Neural progenitor cell (in vitro differentiated cells): ENCODE results near the gene FAM32A. TPM values are rescaled to one million over a fixed set of nuclear protein-coding genes. Genes with fewer than 3 reads are reported as not detected.

ENCODE experiments used
- DNase-seq: peaks from one replicate; pipeline ENCODE4 v3.0.0-alpha.2; 2016; ENCODE audit warnings: low spot score
- H2AFZ ChIP-seq: fragments of 200-600 bp; sonication (generic); replicated peaks from 2 replicates; pipeline ENCODE4 v1.6.1; 2016; ENCODE audit warnings: antibody characterized with exemption
- H3F3A ChIP-seq: fragments of 200-600 bp; sonication (generic); 2 replicates; pipeline ENCODE4 v1.6.1; 2016; ENCODE audit warnings: antibody characterized with exemption, low read depth
- H3K27ac ChIP-seq: fragments of 200-600 bp; sonication (generic); 2 replicates; pipeline ENCODE4 v1.5.1; 2016; ENCODE audit warnings: mild to moderate bottlenecking
- H3K27me3 ChIP-seq: fragments of 200-600 bp; sonication (generic); 2 replicates; pipeline ENCODE4 v1.6.1; 2016; ENCODE audit warnings: mild to moderate bottlenecking, moderate library complexity
- H3K36me3 ChIP-seq: fragments of 200-600 bp; sonication (generic); 2 replicates; pipeline ENCODE4 v1.5.1; 2016
- H3K4me1 ChIP-seq: fragments of 200-600 bp; sonication (generic); 2 replicates; pipeline ENCODE4 v1.6.1; 2016; ENCODE audit warnings: mixed run types
- H3K4me2 ChIP-seq: fragments of 200-600 bp; sonication (generic); 2 replicates; pipeline ENCODE4 v1.6.1; 2016
- H3K4me3 ChIP-seq: fragments of 200-600 bp; sonication (generic); 2 replicates; pipeline ENCODE4 v1.5.1; 2016
- H3K79me2 ChIP-seq: fragments of 200-600 bp; sonication (generic); 2 replicates; pipeline ENCODE4 v1.6.1; 2016; ENCODE audit warnings: low read depth
- H3K9ac ChIP-seq: fragments of 200-600 bp; sonication (generic); 2 replicates; pipeline ENCODE4 v1.6.1; 2016
- H3K9me3 ChIP-seq: fragments of 200-600 bp; sonication (generic); 2 replicates; pipeline ENCODE4 v1.5.1; 2016; ENCODE audit warnings: low read depth
- H4K20me1 ChIP-seq: fragments of 200-600 bp; sonication (generic); 2 replicates; pipeline ENCODE4 v1.6.1; 2016; ENCODE audit warnings: low read depth
- H3K27ac Mint-ChIP-seq: 3 replicates; pipeline ENCODE4 v1.8.0; 2021; ENCODE audit warnings: mixed read lengths
- H3K27me3 Mint-ChIP-seq: 2 replicates; pipeline ENCODE4 v1.8.0; 2022; ENCODE audit warnings: low read depth, mild to moderate bottlenecking, inconsistent platforms, moderate library complexity, mixed read lengths; ENCODE audit not compliant: insufficient read depth
- H3K36me3 Mint-ChIP-seq: 3 replicates; pipeline ENCODE4 v1.8.0; 2021; ENCODE audit warnings: mixed read lengths
- H3K4me1 Mint-ChIP-seq: 3 replicates; pipeline ENCODE4 v1.8.0; 2021; ENCODE audit warnings: mixed read lengths
- H3K4me3 Mint-ChIP-seq: 3 replicates; pipeline ENCODE4 v1.8.0; 2021; ENCODE audit warnings: mild to moderate bottlenecking, moderate library complexity, mixed read lengths
- H3K9me3 Mint-ChIP-seq: 3 replicates; pipeline ENCODE4 v1.8.0; 2020; ENCODE audit warnings: mixed read lengths
- CTCF ChIP-seq: fragments of 200-600 bp; sonication (generic); IDR thresholded peaks from 2 replicates; pipeline ENCODE4 v1.5.1; 2017; ENCODE audit warnings: antibody characterized with exemption, mild to moderate bottlenecking
- EZH2 ChIP-seq: fragments of 200-600 bp; sonication (generic); IDR thresholded peaks from 2 replicates; pipeline ENCODE4 v1.6.1; 2017; ENCODE audit warnings: antibody characterized with exemption, mild to moderate bottlenecking, moderate library complexity
- EZH2phosphoT487 ChIP-seq: fragments of 200-600 bp; sonication (generic); IDR thresholded peaks from 2 replicates; pipeline ENCODE4 v1.6.1; 2017; ENCODE audit warnings: antibody characterized with exemption
- total RNA-seq: library from RNA; depleted of rRNA; stranded (reverse); fragments of >200 nt; gene quantifications from 2 replicates; pipeline ENCODE4 v1.2.3, GENCODE V29; 2015; ENCODE audit warnings: low replicate concordance

The FAM32A gene
- total RNA-seq, 1 donor from 2014 or later: 139 TPM

- Mint-ChIP-seq H3K4me1 (no peaks in the 10 kb centered on the region), H3K4me3 (no peak overlapping the region), H3K27ac (no peak overlapping the region), H3K36me3 (no peaks in the 10 kb centered on the region), H3K9me3 (no peaks in the 10 kb centered on the region), H3K27me3 (peaks cover 3% of the 10 kb centered on the region)
- Histone ChIP-seq H3K9me3 (no peaks in the 10 kb centered on the region), H3K4me2 (no peak overlapping the region), H3K27me3 (no peaks in the 10 kb centered on the region), H4K20me1 (no peaks in the 10 kb centered on the region), H3F3A (no peaks in the 10 kb centered on the region), H3K36me3 (no peaks in the 10 kb centered on the region), H2AFZ (no peak overlapping the region), H3K4me3 (no peak overlapping the region), H3K9ac (no peak overlapping the region), H3K4me1 (no peaks in the 10 kb centered on the region), H3K27ac (no peak overlapping the region), H3K79me2 (no peaks in the 10 kb centered on the region)
- DNase-seq: no peak
- TF ChIP-seq CTCF (no peak), EZH2phosphoT487 (no peak), EZH2 (no peak)
Measured at GRCh38 chr19:16167055-16167454, 18.2 kb upstream of the FAM32A start.

- H3F3A ChIP-seq: no peaks in the 10 kb centered on the region
- no peak overlapping the region for H2AFZ ChIP-seq
- H3K79me2 ChIP-seq: no peaks in the 10 kb centered on the region
- H3K36me3 ChIP-seq: no peaks in the 10 kb centered on the region
- no peak overlapping the region for H3K27ac Mint-ChIP-seq
- H3K27ac ChIP-seq: no peak overlapping the region
- H3K36me3 Mint-ChIP-seq: no peaks in the 10 kb centered on the region
- no peak overlapping the region for H3K4me3 ChIP-seq
- H3K4me1 Mint-ChIP-seq: no peaks in the 10 kb centered on the region
- no peak for DNase-seq
- H4K20me1 ChIP-seq: no peaks in the 10 kb centered on the region
- H3K9me3 Mint-ChIP-seq: no peaks in the 10 kb centered on the region
- H3K4me1 ChIP-seq: no peaks in the 10 kb centered on the region
- peaks cover 3% of the 10 kb centered on the region for H3K27me3 Mint-ChIP-seq
- no peak overlapping the region for H3K4me2 ChIP-seq
- TF ChIP-seq EZH2phosphoT487 (no peak), CTCF (no peak), EZH2 (no peak)
- no peak overlapping the region for H3K4me3 Mint-ChIP-seq
- H3K27me3 ChIP-seq: no peaks in the 10 kb centered on the region
- no peak overlapping the region for H3K9ac ChIP-seq
- H3K9me3 ChIP-seq: no peaks in the 10 kb centered on the region
Measured at GRCh38 chr19:16168465-16169081, 16.6 kb upstream of the FAM32A start.

- H4K20me1 ChIP-seq: no peaks in the 10 kb centered on the region
- no peaks in the 10 kb centered on the region for H3K27me3 ChIP-seq
- no peaks in the 10 kb centered on the region for H3K36me3 ChIP-seq
- H3K79me2 ChIP-seq: no peaks in the 10 kb centered on the region
- Mint-ChIP-seq H3K36me3 (no peaks in the 10 kb centered on the region), H3K4me1 (no peaks in the 10 kb centered on the region), H3K9me3 (no peaks in the 10 kb centered on the region), H3K27ac (no peak overlapping the region), H3K27me3 (peaks cover 6% of the 10 kb centered on the region), H3K4me3 (no peak overlapping the region)
- TF ChIP-seq EZH2phosphoT487 (no peak), CTCF (no peak), EZH2 (no peak)
- H3K4me2 ChIP-seq: no peak overlapping the region
- no peak overlapping the region for H3K27ac ChIP-seq
- no peak overlapping the region for H3K9ac ChIP-seq
- H3K4me3 ChIP-seq: no peak overlapping the region
- H3F3A ChIP-seq: no peaks in the 10 kb centered on the region
- no peak for DNase-seq
- H3K9me3 ChIP-seq: no peaks in the 10 kb centered on the region
- H2AFZ ChIP-seq: no peak overlapping the region
- no peaks in the 10 kb centered on the region for H3K4me1 ChIP-seq
Measured at GRCh38 chr19:16170134-16170533, 15.1 kb upstream of the FAM32A start.
